Stimulated activated CD4-positive, alpha-beta T cell treated with anti-CD3 and anti-CD28 coated beads, TNF-alpha, amount 100 ng/mL, for 1 hour (primary cell): Measurements from ENCODE around the gene TDRD9.
A peak's percentile ranks its signal among the peaks of the same experiment; 100 is the strongest.

Experiments
- DNase-seq, 3 donors: peaks; one replicate each; pipeline ENCODE4 v3.0.0-alpha.2; 2020; ENCODE audit warnings: low read depth in 3 of 3, low spot score in 1 of 3

TDRD9 gene

GRCh38 chr14:104087981-104088850 lies 160.0 kb downstream of the TDRD9 start:
- no peak for DNase-seq

GRCh38 chr14:104090071-104090748 lies 162.0 kb downstream of the TDRD9 start:
- DNase-seq, result no peak

GRCh38 chr14:104091061-104091926 lies 163.0 kb downstream of the TDRD9 start:
- DNase-seq, result no peak

GRCh38 chr14:104091927-104092771 lies 163.9 kb downstream of the TDRD9 start:
- no peak for DNase-seq

GRCh38 chr14:104092931-104093365 lies 164.7 kb downstream of the TDRD9 start:
- no peak for DNase-seq

GRCh38 chr14:104093366-104094055 lies 165.3 kb downstream of the TDRD9 start:
- DNase-seq, result no peak

GRCh38 chr14:104094056-104094708 lies 165.9 kb downstream of the TDRD9 start:
- no peak for DNase-seq

GRCh38 chr14:104094709-104095425 lies 166.6 kb downstream of the TDRD9 start:
- peak; percentile 27 to 75 (median 49) for DNase-seq

GRCh38 chr14:104095426-104096310 lies 167.4 kb downstream of the TDRD9 start:
- DNase-seq, result no peak

- no peak for DNase-seq
Observed at GRCh38 chr14:104096318-104096717, 168.1 kb downstream of the TDRD9 start.

GRCh38 chr14:104096751-104097700 lies 168.8 kb downstream of the TDRD9 start:
- no peak for DNase-seq

GRCh38 chr14:104098272-104099095 lies 170.2 kb downstream of the TDRD9 start:
- DNase-seq, result no peak

GRCh38 chr14:104099096-104100041 lies 171.1 kb downstream of the TDRD9 start:
- no peak for DNase-seq
